RPMI8226 (cell line): ENCODE results near the gene HAND2.

Experiments used
- DNase-seq: peaks from one replicate; pipeline ENCODE4 v3.0.0-alpha.2; 2015

The HAND2 gene

DNA sequence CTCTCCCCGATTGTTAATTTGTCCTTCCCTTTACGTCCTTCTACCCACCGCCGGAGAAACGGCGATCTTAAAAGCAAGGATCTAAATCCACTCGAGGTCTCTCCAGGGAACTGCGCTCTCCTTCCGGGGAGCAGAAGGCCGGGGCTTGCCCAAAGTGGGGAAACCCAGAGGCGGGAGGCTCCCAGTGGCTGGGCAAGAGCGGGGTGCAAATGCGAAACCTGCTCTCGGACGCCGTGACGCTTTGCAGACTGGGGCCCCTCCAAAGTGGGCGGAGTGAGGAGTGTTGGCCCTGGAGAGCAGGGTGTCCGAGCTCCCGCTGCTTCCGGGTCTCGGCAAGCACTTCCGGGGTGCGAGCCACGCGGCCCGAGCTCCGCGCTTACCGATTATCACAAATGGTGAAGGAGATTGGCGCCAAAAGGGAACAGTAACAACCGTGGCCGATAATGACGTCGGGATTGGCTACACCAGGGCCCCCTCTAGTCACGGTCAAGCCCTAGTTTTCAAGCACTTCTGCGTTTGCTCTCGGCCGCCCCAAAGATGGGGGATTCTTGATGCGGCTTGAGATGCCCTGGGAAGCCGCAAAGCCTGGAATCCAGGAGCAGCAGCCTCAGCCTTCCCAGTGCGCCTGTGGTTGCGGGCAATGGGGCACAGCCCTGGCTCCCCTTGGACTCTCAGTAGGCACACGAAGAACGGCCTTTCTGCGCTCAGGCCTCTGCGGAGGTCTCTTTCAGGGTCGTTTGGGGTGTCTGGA is 29.0 kb downstream of the HAND2 start:
- no peak for DNase-seq

- no peak for DNase-seq
Observed at GRCh38 chr4:173499658-173500535, 30.1 kb downstream of the HAND2 start.

DNA sequence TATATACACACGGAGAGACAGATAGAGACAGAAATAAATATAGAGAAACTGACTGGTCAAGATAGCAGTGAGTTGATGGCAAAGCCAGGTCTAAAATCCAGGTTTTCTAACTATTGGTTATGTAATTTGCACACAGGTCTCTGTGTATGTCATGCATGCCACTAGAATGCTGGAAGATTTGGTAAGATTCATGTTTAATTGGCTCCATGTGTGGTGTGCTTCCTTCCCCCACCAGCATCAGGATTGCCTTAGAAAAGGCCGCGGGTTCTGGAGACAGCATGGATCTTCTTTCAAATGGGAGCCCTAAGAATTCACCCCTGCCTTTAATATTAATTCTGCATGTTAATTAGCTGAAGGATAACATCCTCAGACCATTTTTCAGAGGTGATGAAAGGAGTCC is 31.3 kb downstream of the HAND2 start:
- no peak for DNase-seq

- DNase-seq: peak; percentile 8
Observed at GRCh38 chr4:173498023-173498422, 32.0 kb downstream of the HAND2 start.

DNA sequence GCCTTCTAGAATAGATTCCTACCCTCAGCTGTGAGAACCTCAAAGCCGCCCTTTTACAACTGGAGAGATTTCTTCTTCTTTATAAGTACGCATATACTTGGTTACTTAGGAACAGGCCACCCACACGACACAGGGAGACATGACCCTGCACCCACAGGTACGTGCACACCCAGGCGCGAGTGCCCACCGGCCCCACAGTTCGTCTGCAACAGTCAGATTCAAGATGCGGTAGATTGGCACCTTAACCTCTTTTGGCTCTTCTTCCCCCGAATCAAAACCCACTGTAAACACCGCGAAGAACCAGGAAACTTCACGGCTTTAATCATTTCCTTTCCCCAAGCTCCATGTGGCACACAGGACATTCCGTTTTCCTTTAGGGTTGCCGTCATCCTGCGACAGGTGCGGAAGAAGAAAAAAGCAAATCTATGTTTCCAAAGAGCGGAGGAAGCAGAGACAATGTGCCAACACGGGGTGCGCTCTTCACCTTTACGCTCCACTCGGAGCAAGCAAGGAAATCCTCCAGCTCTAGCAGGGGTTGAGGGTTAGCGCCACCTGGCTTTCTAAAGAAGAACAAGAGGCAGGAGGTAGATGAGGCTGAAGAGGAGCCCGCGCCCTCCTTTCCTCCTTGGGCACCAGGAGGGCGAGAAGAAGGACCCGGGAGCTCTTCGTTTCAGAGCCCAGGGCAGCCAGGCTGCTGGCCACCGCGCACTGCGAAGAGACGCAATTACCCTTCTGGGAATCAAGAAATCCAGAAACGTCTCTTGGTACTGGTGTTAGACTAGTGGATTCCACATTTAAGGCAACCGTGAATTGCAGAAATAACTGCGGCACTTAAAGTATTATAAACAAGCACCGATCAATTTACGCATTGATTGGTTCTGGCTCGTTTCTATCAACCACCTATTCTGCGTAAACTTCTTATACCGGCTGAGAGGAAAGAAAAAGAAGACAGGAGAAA is 35.7 kb downstream of the HAND2 start:
- peak; percentile 69 for DNase-seq

DNA sequence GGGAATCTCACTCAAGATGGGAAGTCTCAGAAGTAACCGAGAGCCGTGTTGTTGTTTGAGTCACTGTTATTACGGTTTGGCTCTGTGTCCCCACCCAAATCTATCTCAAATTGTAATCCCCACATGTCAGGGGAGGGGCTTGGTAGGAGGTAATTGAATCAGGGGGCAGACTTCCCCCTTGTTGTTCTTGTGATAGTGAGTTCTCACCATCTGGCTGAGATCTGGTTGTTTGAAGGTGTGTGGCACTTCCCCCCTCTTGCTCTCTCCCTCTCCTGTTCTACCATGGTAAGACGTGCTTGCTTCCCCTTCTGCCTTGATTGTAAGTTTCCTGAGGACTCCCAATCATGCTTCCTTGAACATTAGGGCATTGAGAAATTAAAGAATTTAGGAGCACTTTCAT is 37.0 kb downstream of the HAND2 start:
- DNase-seq: no peak

- DNase-seq: no peak
Observed at GRCh38 chr4:173492315-173492714, 37.7 kb downstream of the HAND2 start.

DNA sequence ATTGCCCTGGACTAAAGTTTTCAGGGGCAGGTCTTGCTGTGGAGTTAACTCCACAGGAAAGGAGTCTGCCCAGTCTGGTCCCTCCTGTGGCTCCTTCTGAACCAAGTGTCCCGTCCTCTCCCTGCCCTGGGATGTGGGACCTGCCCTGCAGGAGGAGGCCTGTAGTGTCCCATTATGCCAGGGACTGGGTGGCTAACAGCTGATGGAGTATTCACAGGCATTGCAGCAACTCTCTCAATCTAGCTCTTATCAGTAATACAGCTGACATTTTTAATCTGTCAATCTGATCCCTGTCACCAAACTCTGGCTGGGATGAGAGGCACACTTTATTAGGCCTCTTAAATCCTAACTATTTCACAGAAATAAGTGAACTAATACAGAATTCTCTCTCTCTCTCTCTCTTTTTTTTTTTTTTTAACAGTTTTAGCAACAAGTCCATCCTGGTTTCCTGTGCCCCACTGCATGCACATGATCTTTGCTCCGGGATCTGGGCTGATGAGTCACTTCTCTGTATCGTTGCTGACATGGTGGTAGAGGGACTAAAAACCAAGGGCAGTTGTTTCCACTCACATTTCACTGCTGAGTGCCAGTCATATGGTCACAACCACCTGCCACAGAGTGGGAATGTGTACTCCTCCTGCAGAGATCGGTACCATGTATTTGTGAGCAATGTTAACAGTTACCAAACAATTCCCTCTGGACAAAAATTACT is 39.1 kb downstream of the HAND2 start:
- DNase-seq: no peak

GRCh38 chr4:173490256-173490655 is 39.8 kb downstream of the HAND2 start:
- DNase-seq: no peak

DNA sequence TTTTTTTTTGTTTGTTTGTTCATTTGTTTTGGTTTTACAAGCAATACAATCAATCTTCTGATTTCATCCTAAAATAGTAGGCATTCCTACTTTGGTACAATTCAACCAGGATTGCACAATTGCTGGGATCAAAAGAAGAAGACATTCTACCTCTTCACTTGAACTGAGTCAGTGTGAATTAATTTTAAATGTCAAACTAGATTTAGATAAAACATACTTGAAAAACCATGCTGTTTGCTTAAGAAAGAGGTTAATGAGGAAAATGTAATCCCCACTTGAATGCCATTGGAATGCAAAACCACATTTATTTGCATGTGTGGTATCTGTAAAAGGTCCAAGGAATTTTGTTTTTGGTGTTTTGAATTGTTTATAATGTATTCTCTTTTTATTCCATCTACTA is 40.5 kb downstream of the HAND2 start:
- DNase-seq: no peak

DNA sequence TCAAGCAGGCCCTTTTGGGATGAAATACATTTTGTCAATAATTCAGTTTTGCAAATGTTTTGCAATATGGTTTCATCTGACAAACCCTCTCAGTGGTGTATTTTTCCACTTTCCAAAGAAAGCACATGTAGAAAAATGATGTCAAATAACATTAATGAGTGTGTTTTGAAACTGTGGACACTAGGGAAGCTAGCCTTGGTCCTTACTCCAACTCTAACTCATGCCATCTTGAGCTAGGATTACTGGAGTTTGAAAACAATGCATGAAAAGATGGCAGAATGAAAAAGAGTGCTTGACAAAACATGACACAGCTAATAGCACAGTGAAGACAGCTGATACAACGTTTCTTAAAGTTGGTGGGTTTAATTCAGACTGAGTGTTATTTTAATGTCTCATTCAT is 41.4 kb downstream of the HAND2 start:
- DNase-seq: no peak

DNA sequence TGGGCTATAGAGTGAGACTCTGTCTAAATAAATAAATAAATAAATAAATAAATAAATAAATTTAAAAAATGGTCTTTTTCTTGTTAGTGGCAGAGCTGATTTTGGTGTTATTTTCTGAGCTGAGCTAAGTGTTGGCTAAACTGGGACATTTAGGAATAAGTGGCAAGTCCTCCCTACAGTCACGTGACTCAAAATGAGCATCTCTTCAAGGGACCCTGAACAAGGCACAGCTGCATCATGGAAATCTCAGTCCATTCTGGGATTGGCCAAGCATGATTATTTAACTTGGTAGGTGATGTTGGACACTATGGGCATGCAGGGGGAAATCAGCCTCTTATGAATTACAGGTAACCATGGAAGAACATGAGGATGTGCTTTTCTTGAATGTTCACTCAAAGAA is 42.0 kb downstream of the HAND2 start:
- DNase-seq: no peak

DNA sequence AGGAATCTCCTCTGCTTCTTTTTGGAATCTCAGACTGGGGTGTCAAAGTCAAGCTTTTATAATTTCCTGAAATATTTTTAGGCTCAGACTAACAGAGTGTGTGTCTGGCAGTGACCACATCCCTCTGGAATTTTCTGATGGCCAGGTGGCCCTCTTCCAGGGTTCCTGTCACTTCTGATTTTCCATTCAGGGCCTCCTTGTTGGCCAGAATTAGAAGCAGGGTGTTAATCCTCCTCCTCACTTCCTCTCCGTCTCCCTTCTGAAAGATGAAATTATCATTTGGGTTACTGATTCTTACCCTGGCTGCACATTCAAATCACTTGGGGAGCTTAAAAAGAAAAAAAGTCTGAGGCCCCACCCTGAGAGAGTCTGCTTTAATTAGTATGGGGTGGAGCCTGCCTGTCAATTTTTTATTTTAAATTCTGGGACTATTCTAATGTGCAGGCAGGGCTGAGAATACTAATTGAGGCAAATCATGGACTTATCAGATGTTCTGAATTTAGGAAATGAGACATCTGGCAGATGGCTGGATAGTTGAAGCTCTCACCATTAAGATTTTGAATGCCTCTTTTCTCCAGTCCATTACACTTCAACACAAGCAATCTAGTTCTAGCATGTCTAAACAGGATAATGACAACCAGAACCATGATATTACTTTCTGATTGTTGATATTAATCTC is 43.2 kb downstream of the HAND2 start:
- no peak for DNase-seq

GRCh38 chr4:173485164-173485563 is 44.9 kb downstream of the HAND2 start:
- DNase-seq: no peak

GRCh38 chr4:173482330-173482931 is 47.6 kb downstream of the HAND2 start:
- DNase-seq: no peak

GRCh38 chr4:173478913-173479283 is 51.1 kb downstream of the HAND2 start:
- no peak for DNase-seq

DNA sequence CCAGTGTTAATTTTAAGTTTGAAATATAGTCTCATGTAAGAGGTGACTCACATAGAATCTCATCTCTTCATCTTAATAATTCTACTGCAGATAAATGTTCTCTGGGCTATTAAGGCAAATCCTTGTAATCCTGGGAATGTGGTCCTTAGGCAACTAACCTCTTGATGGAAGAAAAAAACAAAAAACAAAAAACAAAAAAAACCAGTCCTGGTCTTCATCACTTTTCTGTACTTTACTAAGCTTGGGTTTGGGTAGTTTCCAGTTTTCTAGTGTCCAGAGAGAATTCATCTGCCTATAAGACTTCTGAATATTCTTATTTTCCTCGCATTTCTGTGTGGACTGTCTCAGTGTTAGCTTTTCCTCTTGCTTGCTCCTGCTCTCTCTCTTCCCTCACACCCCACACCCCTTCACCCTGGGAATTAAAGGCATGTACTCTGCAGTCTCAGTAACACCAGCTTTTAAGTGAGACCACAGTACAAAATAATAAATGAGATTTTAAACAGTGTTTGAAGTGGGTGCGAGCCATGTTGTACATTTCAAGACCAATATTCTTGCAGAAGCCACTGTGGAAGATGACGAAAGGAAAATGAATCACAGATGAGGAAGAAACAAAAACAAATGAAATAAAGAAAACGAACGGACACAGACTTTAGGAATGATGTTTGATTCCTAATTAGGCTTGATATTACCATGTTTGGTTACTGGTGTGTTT is 51.7 kb downstream of the HAND2 start:
- no peak for DNase-seq

DNA sequence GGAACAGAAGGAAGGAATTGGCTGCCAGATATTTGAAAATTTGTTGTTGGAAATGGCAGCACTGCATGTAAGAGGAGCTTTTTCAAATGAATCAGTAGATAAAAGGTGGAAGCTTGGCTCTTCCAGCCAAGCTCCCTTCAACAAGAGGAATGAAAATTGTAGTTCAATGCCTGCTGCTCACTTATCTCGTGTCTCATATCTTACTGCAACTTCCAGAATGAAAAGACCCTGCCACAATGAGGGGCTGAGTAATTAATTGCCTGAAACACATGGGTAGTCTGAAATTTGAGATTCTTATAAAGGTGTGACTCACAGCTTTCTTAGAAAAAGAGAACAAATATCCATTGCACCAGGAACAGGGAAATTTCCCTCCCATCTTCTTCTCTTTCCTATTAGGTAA is 53.0 kb downstream of the HAND2 start:
- no peak for DNase-seq
